PC-3 (cell line): Measurements from ENCODE around the gene C12orf57. TPM values are rescaled to one million over a fixed set of nuclear protein-coding genes. Genes with fewer than 3 reads are reported as not detected.
A peak's percentile ranks its signal among the peaks of the same experiment; 100 is the strongest.

Experiments
- ATAC-seq: fragments of 200-7000 bp; cut with Tn5 transposase; 2 replicates; pipeline ENCODE4 v1.9.1; 2020; ENCODE audit warnings: mild to moderate bottlenecking, moderate library complexity
- BruUV-seq: library from RNA; stranded (reverse); fragments of 400-500 nt; replicated peaks from 2 replicates; lab custom pipeline; 2021; lab: Mats Ljungman, UMichigan
- CTCF ChIA-PET: fragments of 300-600 bp; sonication (Branson Sonifier 250); formaldehyde crosslinking; loops from one replicate; lab custom pipeline; 2022; ENCODE audit warnings: antibody characterized with exemption; lab: Charles Lee
- POLR2A ChIA-PET: fragments of 300-600 bp; sonication (Branson Sonifier 250); formaldehyde crosslinking; loops from one replicate; lab custom pipeline; 2022; ENCODE audit warnings: antibody characterized with exemption; ENCODE audit not compliant: unreplicated experiment; lab: Charles Lee
- DNase-seq: peaks from one replicate; pipeline ENCODE4 v3.0.0-alpha.2; 2015
- H2AFZ ChIP-seq: fragments of 300-600 bp; sonication (generic); 2 replicates; pipeline ENCODE4 v1.6.0; 2016; ENCODE audit warnings: antibody characterized with exemption, low read length
- H3F3A ChIP-seq: fragments of 300-600 bp; sonication (generic); one replicate; pipeline ENCODE4 v1.6.0; 2017; ENCODE audit warnings: antibody characterized with exemption, low read length, control low read depth, mild to moderate bottlenecking; ENCODE audit not compliant: unreplicated experiment
- H3K27ac ChIP-seq: fragments of 300-600 bp; sonication (generic); 2 replicates; pipeline ENCODE4 v1.5.1; 2016; ENCODE audit warnings: mild to moderate bottlenecking, low read length
- H3K27me3 ChIP-seq: fragments of 300-600 bp; sonication (generic); 2 replicates; pipeline ENCODE4 v1.6.1; 2016; ENCODE audit warnings: low read length, mixed read lengths
- H3K36me3 ChIP-seq: fragments of 300-600 bp; sonication (generic); 2 replicates; pipeline ENCODE4 v1.6.1; 2016; ENCODE audit warnings: low read depth, mixed run types, low read length, mixed read lengths
- H3K4me1 ChIP-seq: fragments of 300-600 bp; sonication (generic); 2 replicates; pipeline ENCODE4 v1.5.1; 2016; ENCODE audit warnings: low read length; ENCODE audit not compliant: insufficient read depth
- H3K4me2 ChIP-seq: fragments of 300-600 bp; sonication (generic); 2 replicates; pipeline ENCODE4 v1.6.0; 2016; ENCODE audit warnings: low read length
- H3K4me3 ChIP-seq: fragments of 300-600 bp; sonication (generic); 2 replicates; pipeline ENCODE4 v1.5.1; 2016; ENCODE audit warnings: mild to moderate bottlenecking, low read length, mixed read lengths
- H3K79me2 ChIP-seq: fragments of 300-600 bp; sonication (generic); 2 replicates; pipeline ENCODE4 v1.6.1; 2017; ENCODE audit warnings: low read length, mixed read lengths
- H3K9ac ChIP-seq: fragments of 300-600 bp; sonication (generic); 2 replicates; pipeline ENCODE4 v1.6.0; 2016; ENCODE audit warnings: mild to moderate bottlenecking, low read length
- H3K9me2 ChIP-seq: fragments of 300-600 bp; sonication (generic); replicated peaks from 2 replicates; pipeline ENCODE4 v1.6.1; 2016; ENCODE audit warnings: mixed run types, low read length, mixed read lengths
- H3K9me3 ChIP-seq: fragments of 300-600 bp; sonication (generic); 2 replicates; pipeline ENCODE4 v1.6.1; 2016; ENCODE audit warnings: low read length, mixed read lengths
- H4K20me1 ChIP-seq: fragments of 300-600 bp; sonication (generic); 2 replicates; pipeline ENCODE4 v1.6.1; 2016; ENCODE audit warnings: low read length, mixed read lengths
- EZH2 ChIP-seq: fragments of 300-600 bp; sonication (generic); IDR thresholded peaks from one replicate; pipeline ENCODE4 v1.6.1; 2017; ENCODE audit warnings: antibody characterized with exemption, mild to moderate bottlenecking, low read length; ENCODE audit not compliant: unreplicated experiment
- EZH2phosphoT487 ChIP-seq: fragments of 300-600 bp; sonication (generic); IDR thresholded peaks from 2 replicates; pipeline ENCODE4 v1.6.1; 2018; ENCODE audit warnings: mild to moderate bottlenecking, antibody characterized with exemption, low read length, borderline replicate concordance
- intact Hi-C: fragments of 100-400 bp; cut with micrococcal nuclease; formaldehyde crosslinking; loops from 2 replicates; pipeline ENCODE4 v1.9.0; 2023
- total RNA-seq: library from RNA; depleted of rRNA; stranded (reverse); fragments of >200 nt; gene quantifications from 2 replicates; pipeline ENCODE4 v1.2.3, GENCODE V29; 2014
- TF ChIP-seq, protein P1 (sequence below): fragments of 300-600 bp; sonication (generic); conservative IDR thresholded peaks from 2 replicates; pipeline ENCODE4 v1.5.1; 2017; ENCODE audit warnings: antibody characterized with exemption, low read depth, mild to moderate bottlenecking, low read length

The C12orf57 gene
- total RNA-seq, 1 experiment from 2014 or later, result 125 TPM

DNA sequence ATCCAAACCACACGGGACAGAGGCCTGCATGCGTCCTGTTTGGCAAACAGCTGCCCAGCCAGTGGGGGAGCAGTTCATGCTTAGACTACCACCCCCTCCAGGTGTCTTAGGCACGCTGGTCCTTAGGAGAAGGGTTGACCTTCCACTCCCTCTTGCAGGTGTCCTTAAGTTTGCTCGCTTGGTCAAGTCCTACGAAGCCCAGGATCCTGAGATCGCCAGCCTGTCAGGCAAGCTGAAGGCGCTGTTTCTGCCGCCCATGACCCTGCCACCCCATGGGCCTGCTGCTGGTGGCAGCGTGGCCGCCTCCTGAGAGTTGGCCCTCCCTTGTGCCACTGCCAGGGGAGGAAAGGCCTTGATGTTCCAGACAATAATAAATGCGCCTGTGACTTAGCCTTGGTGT, 1.8 kb downstream of the C12orf57 start:
- Histone ChIP-seq H2AFZ (no peak overlapping the region), H3K4me1 (peaks cover 18% of the 10 kb centered on the region), H3K27ac (no peak overlapping the region), H3K79me2 (peaks cover 11% of the 10 kb centered on the region; the same call in 1 of the 2 replicates), H3F3A (peaks cover 9% of the 10 kb centered on the region), H3K9me2 (no peaks in the 10 kb centered on the region), H4K20me1 (no peaks in the 10 kb centered on the region), H3K4me3 (peak overlapping the region; percentile 72), H3K36me3 (no peaks in the 10 kb centered on the region), H3K9me3 (no peaks in the 10 kb centered on the region), H3K27me3 (no peaks in the 10 kb centered on the region), H3K4me2 (peak overlapping the region; percentile 96), H3K9ac (no peak overlapping the region)
- TF ChIP-seq, protein P1, sequence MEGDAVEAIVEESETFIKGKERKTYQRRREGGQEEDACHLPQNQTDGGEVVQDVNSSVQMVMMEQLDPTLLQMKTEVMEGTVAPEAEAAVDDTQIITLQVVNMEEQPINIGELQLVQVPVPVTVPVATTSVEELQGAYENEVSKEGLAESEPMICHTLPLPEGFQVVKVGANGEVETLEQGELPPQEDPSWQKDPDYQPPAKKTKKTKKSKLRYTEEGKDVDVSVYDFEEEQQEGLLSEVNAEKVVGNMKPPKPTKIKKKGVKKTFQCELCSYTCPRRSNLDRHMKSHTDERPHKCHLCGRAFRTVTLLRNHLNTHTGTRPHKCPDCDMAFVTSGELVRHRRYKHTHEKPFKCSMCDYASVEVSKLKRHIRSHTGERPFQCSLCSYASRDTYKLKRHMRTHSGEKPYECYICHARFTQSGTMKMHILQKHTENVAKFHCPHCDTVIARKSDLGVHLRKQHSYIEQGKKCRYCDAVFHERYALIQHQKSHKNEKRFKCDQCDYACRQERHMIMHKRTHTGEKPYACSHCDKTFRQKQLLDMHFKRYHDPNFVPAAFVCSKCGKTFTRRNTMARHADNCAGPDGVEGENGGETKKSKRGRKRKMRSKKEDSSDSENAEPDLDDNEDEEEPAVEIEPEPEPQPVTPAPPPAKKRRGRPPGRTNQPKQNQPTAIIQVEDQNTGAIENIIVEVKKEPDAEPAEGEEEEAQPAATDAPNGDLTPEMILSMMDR, result no peak
- TF ChIP-seq EZH2, result no peak
- no peak for TF ChIP-seq EZH2phosphoT487
- no peak for DNase-seq
- BruUV-seq, result no TSS peak
- ATAC-seq, result no peak
- ChIA-PET CTCF (interaction anchor here (0.9 to 1.1 kb wide), 4 partner anchors 8 to 108 kb away, joined by 3 to 6 read pairs (median 5); no protein-coding TSS in a partner anchor), POLR2A (interaction anchor here (0.6 to 0.9 kb wide), 2 partner anchors 20 to 85 kb away, joined by 3 to 5 read pairs; no protein-coding TSS in a partner anchor)
- intact Hi-C loops, result loop anchor here (2.0 kb wide), 1 partner anchor 73 kb away; the partner anchor contains the start of gene LPCAT3

DNA sequence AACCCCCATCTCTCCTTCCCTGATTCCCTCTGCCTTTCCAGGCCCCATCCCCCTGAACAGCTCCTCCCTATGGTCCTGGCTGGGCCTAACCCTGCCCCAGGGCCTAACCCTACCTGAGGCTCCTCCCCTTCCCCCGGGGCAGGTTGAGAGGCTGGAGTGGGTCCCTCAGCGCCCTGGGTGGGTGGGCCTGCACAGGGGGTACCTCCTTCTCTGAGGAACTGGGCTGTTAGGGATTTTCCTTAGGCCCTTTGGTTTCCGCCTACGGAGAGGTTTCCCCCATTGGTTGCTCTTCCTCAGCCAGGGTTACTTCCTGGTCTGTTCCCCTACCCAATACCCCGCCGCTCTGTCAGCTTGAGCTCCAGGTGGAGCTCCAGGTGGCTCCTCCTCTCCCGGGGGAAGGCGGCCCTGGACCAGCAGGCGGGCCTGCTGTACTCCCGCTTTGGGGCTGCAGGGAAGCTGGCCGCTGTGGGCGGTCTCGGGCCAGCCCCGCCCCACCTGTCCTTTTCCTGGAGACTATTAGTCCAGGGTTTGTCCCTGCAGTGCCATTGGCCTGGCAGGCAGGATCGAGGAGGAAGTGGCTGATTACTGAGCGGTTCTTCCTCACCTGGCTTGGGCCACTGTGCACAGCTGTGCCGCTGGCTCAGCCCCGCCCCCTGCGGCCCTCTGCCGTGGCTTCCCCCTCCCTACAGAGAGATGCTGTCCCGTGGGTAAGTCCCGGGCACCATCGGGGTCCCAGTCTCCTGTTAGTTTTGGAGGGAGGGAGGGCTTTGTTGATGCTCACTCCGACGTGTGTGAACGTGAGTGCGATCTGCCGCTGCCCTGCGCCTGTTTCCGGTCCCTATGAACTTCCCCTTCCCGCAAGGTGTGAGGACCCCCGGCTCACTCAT, 2.5 kb downstream of the C12orf57 start:
- peak; percentile 94 for DNase-seq
- Histone ChIP-seq H3K79me2 (peaks cover 11% of the 10 kb centered on the region; the same call in 1 of the 2 replicates), H3K36me3 (no peaks in the 10 kb centered on the region), H3K4me1 (peaks cover 18% of the 10 kb centered on the region), H3K4me2 (peak overlapping the region; percentile 96), H3K9ac (peak overlapping the region; percentile 32; the same call in 1 of the 2 replicates), H3K9me3 (no peaks in the 10 kb centered on the region), H3K27me3 (no peaks in the 10 kb centered on the region), H4K20me1 (no peaks in the 10 kb centered on the region), H2AFZ (peak overlapping the region; percentile 71), H3K9me2 (no peaks in the 10 kb centered on the region), H3K4me3 (peak overlapping the region; percentile 72), H3K27ac (no peak overlapping the region; the same call in 1 of the 2 replicates), H3F3A (peaks cover 9% of the 10 kb centered on the region)
- TF ChIP-seq EZH2, result no peak
- TF ChIP-seq, protein P1, result no peak
- no peak for TF ChIP-seq EZH2phosphoT487
- intact Hi-C loops, result no loop called here
- no TSS peak for BruUV-seq
- ATAC-seq, result peak; percentile 73
- POLR2A ChIA-PET, result interaction anchor here (0.6 to 0.9 kb wide), 2 partner anchors 21 to 84 kb away, joined by 3 to 5 read pairs; no protein-coding TSS in a partner anchor
- CTCF ChIA-PET, result interaction anchor here (0.6 to 1.1 kb wide), 4 partner anchors 9 to 108 kb away, joined by 3 to 6 read pairs (median 6); no protein-coding TSS in a partner anchor
